Activated naive CD4-positive, alpha-beta T cell treated with anti-CD3 and anti-CD28 coated beads, Interleukin-2, amount 50 U/mL, for 16 hours (primary cell): ENCODE measurements around the gene ETV3.
A peak's percentile ranks its signal among the peaks of the same experiment; 100 is the strongest.

Experiments used
- DNase-seq: peaks from one replicate; pipeline ENCODE4 v3.0.0-alpha.2; 2020

Gene ETV3

DNA sequence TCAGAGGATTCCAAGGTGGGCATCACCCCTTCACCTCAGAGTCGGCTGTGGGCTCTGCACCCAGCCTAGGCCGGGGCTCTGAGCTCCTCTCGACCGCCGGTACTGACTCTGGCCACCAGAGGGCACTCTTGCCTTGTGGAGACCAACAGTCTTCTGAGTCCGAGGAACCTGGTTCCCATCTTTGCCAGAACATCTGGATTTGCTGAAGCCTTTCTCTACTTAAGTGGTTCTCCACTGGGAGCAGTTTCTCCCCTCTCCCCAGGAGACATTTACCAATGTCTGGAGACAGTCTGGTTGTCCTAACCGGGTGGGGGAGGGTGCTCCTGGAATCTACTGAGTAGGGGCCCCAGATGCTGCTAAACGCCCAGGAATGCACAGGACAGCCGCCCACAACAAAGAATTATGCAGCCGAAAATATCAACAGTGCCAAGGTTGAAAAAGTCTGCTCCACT, 48.0 kb downstream of the ETV3 start:
- peak; percentile 86 for DNase-seq

- no peak for DNase-seq
These were observed 48.4 kb downstream of the ETV3 start for GRCh38 chr1:157089789-157090188.

- no peak for DNase-seq
These were observed 49.6 kb downstream of the ETV3 start for GRCh38 chr1:157088607-157089006.

DNA sequence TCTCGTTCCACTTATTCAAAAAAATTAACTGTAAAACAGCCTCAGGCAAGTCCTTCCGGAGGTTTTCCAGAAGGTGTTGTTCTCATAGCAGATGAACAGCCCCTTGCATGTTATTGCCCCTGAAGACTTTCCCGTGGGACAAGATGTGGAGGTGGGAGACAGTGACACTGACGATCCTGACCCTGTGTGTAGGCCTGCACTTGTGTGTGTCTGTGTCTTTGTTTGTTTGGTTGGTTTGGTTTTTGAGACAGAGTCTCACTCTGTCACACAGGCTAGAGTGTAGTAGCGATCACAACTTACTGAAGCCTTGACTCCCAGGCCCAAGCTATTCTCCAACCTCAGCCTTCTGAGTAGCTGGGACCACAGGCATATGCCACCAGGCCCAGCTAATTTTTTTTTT, 51.2 kb downstream of the ETV3 start:
- no peak for DNase-seq

DNA sequence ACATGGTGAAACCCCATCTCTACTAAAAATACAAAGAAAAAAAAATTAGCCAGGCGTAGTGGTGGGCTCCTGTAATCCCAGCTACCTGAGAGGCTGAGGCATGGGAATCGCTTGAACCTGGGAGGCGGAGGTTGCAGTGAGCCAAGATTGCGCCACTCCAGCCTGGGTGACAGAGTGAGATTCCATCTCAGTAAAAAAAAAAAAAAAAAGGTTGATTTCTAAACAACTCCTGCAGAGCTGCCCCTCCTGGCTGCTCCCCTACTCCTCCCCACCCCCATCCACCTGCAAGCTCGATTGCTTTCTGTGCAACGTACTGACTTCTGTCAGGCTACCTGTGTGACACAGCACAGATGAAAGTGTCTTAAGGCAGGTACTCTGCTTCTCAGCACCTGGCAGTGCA, 51.9 kb downstream of the ETV3 start:
- DNase-seq = no peak

DNA sequence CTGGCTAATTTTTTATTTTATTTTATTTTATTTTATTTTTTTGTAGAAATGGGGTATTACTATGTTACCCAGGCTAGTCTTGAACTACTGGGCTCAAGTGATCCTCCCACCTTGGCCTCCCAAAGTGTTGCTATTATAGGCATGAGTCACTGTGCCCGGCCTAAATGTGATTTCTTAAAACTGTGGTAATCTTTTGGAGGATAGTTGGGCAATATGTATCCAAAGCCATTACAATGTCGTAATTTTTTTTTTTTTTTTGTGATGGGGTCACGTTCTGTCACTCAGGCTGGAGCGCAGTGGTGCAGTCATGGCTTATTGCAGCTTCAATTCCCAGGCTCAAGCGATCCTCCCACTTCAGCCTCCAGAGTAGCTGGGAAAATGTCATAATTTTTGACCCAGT, 52.8 kb downstream of the ETV3 start:
- no peak for DNase-seq

DNA sequence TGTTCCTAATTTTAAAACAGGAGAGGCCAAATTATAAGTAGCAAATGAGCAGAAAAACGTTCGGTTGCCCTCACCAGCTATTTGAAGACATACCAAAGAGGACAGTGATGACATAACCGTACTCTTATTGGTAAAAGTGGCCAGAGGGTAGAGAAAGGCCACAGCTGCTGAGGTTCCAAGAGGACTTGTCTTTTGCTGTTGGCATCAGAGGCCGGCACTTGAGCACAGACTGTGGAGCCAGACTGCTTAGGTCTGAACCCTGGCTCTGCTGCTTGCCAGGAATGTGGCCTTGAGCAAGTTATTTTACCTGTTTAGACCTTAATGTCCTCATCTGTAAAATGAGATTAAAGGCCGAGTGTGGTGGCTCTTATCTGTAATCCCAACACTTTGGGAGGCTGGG, 53.5 kb downstream of the ETV3 start:
- DNase-seq = no peak

DNA sequence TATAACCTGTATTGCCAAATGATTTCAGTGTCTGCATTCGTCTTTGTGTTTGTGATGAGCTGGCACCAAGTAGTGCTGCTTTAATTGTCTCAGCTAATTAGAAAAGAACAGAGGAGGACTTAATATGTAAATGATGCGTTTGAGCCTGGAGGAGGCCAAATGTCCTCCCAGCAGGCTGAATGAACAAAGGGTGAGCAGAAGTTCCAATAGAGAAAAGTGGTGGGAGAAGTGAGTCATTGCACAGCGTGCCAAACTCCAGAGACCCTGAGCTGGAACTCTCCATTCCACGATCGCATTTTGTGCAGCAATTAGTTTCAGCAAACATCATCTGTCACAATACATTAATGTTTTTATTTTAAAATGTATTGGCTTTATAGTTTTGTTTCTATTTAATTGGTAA, 56.5 kb downstream of the ETV3 start:
- DNase-seq = no peak

DNA sequence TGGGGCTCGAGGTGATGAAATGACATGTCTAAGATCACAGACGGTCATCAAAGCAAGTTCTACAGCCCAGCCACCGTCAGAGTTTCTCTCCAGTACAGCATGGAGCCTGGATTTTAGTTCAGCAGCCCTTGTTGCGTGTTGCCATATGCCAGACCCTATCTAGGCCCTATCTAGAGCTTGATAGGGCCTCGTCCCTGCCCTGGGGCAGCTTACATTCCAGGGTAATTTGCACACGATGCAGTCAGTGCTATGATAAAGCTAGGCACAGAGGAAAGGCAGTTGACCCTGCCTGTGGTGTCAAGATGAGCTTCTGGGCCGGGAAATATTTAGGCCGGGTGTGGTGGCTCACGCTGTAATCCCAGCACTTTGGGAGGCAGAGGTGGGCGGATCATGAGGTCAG, 57.5 kb downstream of the ETV3 start:
- DNase-seq = no peak

- DNase-seq = no peak
These were observed 60.8 kb downstream of the ETV3 start for GRCh38 chr1:157077394-157077793.

DNA sequence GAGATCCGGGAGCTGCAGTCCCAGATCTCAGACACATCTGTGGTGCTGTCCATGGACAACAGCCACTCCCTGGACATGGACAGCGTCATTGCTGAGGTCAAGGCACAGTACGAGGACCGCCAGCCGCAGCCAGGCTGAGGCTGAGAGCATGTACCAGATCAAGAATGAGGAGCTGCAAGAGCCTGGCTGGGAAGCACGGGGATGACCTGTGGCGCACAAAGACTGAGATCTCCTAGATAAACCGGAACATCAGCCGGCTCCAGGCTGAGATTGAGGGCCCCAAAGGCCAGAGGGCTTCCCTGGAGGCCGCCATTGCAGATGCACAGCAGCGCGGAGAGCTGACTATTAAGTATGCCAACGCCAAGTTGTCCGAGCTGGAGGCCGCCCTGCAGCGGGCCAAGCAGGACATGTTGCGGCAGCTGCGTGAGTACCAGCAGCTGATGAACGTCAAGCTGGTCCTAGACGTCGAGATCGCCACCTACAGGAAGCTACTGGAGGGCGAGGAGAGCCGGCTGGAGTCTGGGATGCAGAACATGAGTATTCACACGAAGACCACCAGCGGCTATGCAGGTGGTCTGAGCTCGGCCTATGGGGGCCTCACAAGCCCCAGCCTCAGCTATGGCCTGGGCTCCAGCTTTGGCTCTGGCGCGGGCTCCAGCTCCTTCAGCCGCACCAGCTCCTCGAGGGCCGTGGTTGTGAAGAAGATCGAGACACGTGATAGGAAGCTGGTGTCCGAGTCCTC, 64.1 kb downstream of the ETV3 start:
- peak; percentile 26 for DNase-seq
